ENCODE data around the gene PDZRN3. TPM values are rescaled to one million over a fixed set of nuclear protein-coding genes. Genes with fewer than 3 reads are reported as not detected.

The PDZRN3 gene
- total and polyA plus RNA-seq, 2 donors (not counting 3 experiments of a cell fraction or from before 2014, with no cell fraction given): not detected

GRCh38 chr3:73478858-73479257 lies 145.9 kb downstream of the PDZRN3 start:
- dilution Hi-C loops (cut with MboI; ENCODE audit: extremely low pct_ligation_motif_present, low sequenced_read_pairs) (no loop called here), intact Hi-C loops (cut with micrococcal nuclease) (no loop called here)
- DNase-seq (ENCODE audit: low read depth, low spot score) (no peak), FAIRE-seq (no peak)
- Histone ChIP-seq H3K4me3 (replicated peaks in 1 of 3; ENCODE audit: insufficient read depth in 1 of 3, low read depth in 1 of 3, low read length in 3 of 3) (no peak overlapping the region), H3K27ac (ENCODE audit: insufficient read depth, low read depth, low read length) (no peak overlapping the region), H3K9ac (replicated peaks; ENCODE audit: extremely low read depth, insufficient read depth, low read length) (no peak overlapping the region), H3K4me1 (ENCODE audit: control insufficient read depth, extremely low read depth, insufficient read depth, low read length) (no peaks in the 10 kb centered on the region), H3K36me3 (ENCODE audit: control insufficient read depth in 2 of 2, extremely low read depth in 1 of 2, insufficient read depth in 2 of 2, low read length in 2 of 2) (no peaks in the 10 kb centered on the region), H3K4me2 (ENCODE audit: insufficient read depth, low read length) (no peak overlapping the region), H4K20me1 (replicated peaks; ENCODE audit: control insufficient read depth, extremely low read depth, insufficient read depth, low read length) (no peaks in the 10 kb centered on the region), H3K9me3 (replicated peaks; ENCODE audit: control insufficient read depth, insufficient read depth, low read length) (no peaks in the 10 kb centered on the region), H3K27me3 (ENCODE audit: control insufficient read depth in 2 of 2, insufficient read depth in 2 of 2, low read length in 2 of 2) (no peaks in the 10 kb centered on the region), H2AFZ (ENCODE audit: low read depth, low read length) (no peak overlapping the region), H3K9me1 (replicated peaks; ENCODE audit: control insufficient read depth, extremely low read depth, insufficient read depth, low read length) (no peaks in the 10 kb centered on the region), H3K79me2 (ENCODE audit: control insufficient read depth, insufficient read depth, low read length) (no peaks in the 10 kb centered on the region)
- CTCF ChIA-PET: no interaction called here
- TF ChIP-seq EZH2 (IDR thresholded peaks at IDR 0.05; ENCODE audit: borderline replicate concordance, low read depth, low read length, severe bottlenecking): no peak
- no peak for TF ChIP-seq GATA2 (IDR thresholded peaks at IDR 0.05; ENCODE audit: insufficient read depth, insufficient read length, low read depth, low read length)
- no peak for TF ChIP-seq MAX (IDR thresholded peaks at IDR 0.05; ENCODE audit: insufficient read depth, insufficient read length)
- TF ChIP-seq MYC (IDR thresholded peaks at IDR 0.05; ENCODE audit: low read depth, low read length): no peak
- TF ChIP-seq CTCF (IDR thresholded peaks at IDR 0.05; ENCODE audit: extremely low read depth in 1 of 2, insufficient read depth in 1 of 2, low read depth in 1 of 2, low read length in 2 of 2): no peak
- TF ChIP-seq JUN (IDR thresholded peaks at IDR 0.05; ENCODE audit: borderline replicate concordance, insufficient read depth, insufficient read length, low read depth): no peak
- TF ChIP-seq FOS (IDR thresholded peaks at IDR 0.05; ENCODE audit: borderline replicate concordance, insufficient read depth, low read length): no peak
- TF ChIP-seq POLR2A (IDR thresholded peaks at IDR 0.05; ENCODE audit: low read depth, low read length): no peak
- no peak for TF ChIP-seq POLR2AphosphoS5 (IDR thresholded peaks at IDR 0.05; ENCODE audit: insufficient read depth, low read depth, low read length)
- POLR2A ChIA-PET: no interaction called here
- no TSS peak for BruUV-seq (replicated peaks)
